Activated naive CD8-positive, alpha-beta T cell (primary cell): ENCODE results near the gene LRMDA.
"Not testable (repeated sequence)": the region's sequence is repeated elsewhere in the genome, so short reads cannot be mapped to it uniquely, and the experiment has no call there.

ENCODE experiments used
- H3K27ac Mint-ChIP-seq: one replicate; pipeline ENCODE4 v1.8.0; 2021; ENCODE audit warnings: mixed read lengths
- H3K27me3 Mint-ChIP-seq: one replicate; pipeline ENCODE4 v1.8.0; 2021; ENCODE audit warnings: mixed read lengths
- H3K36me3 Mint-ChIP-seq: one replicate; pipeline ENCODE4 v1.8.0; 2021; ENCODE audit warnings: mixed read lengths
- H3K4me1 Mint-ChIP-seq: one replicate; pipeline ENCODE4 v1.8.0; 2021; ENCODE audit warnings: low read depth, mixed read lengths
- H3K4me3 Mint-ChIP-seq: one replicate; pipeline ENCODE4 v1.8.0; 2021; ENCODE audit warnings: mild to moderate bottlenecking, mixed read lengths
- H3K9me3 Mint-ChIP-seq: one replicate; pipeline ENCODE4 v1.8.0; 2021; ENCODE audit warnings: low read depth, mixed read lengths

The LRMDA gene

GRCh38 chr10:75766752-75767151 lies 335.3 kb downstream of the LRMDA start:
- H3K27ac Mint-ChIP-seq, H3K36me3 Mint-ChIP-seq, H3K27me3 Mint-ChIP-seq, H3K4me3 Mint-ChIP-seq, H3K9me3 Mint-ChIP-seq, H3K4me1 Mint-ChIP-seq: not testable (repeated sequence)

GRCh38 chr10:75770626-75771081 lies 339.2 kb downstream of the LRMDA start:
- peaks cover 3% of the 10 kb centered on the region for H3K27me3 Mint-ChIP-seq
- H3K4me1 Mint-ChIP-seq = peaks cover 20% of the 10 kb centered on the region
- H3K4me3 Mint-ChIP-seq = no peak overlapping the region
- no peaks in the 10 kb centered on the region for H3K9me3 Mint-ChIP-seq
- no peaks in the 10 kb centered on the region for H3K36me3 Mint-ChIP-seq
- no peak overlapping the region for H3K27ac Mint-ChIP-seq

GRCh38 chr10:75771606-75772005 lies 340.2 kb downstream of the LRMDA start:
- peaks cover 20% of the 10 kb centered on the region for H3K4me1 Mint-ChIP-seq
- no peak overlapping the region for H3K27ac Mint-ChIP-seq
- peaks cover 3% of the 10 kb centered on the region for H3K27me3 Mint-ChIP-seq
- H3K36me3 Mint-ChIP-seq = no peaks in the 10 kb centered on the region
- H3K4me3 Mint-ChIP-seq = peak overlapping the region; percentile 61
- no peaks in the 10 kb centered on the region for H3K9me3 Mint-ChIP-seq

- no peaks in the 10 kb centered on the region for H3K36me3 Mint-ChIP-seq
- peaks cover 3% of the 10 kb centered on the region for H3K27me3 Mint-ChIP-seq
- peak overlapping the region; percentile 85 for H3K4me3 Mint-ChIP-seq
- H3K9me3 Mint-ChIP-seq = no peaks in the 10 kb centered on the region
- H3K27ac Mint-ChIP-seq = no peak overlapping the region
- H3K4me1 Mint-ChIP-seq = peaks cover 20% of the 10 kb centered on the region
Measured at GRCh38 chr10:75772153-75772887, 340.9 kb downstream of the LRMDA start.

- H3K27me3 Mint-ChIP-seq = peaks cover under 1% of the 10 kb centered on the region
- peak overlapping the region; percentile 72 for H3K4me3 Mint-ChIP-seq
- peaks cover 20% of the 10 kb centered on the region for H3K4me1 Mint-ChIP-seq
- H3K9me3 Mint-ChIP-seq = no peaks in the 10 kb centered on the region
- no peak overlapping the region for H3K27ac Mint-ChIP-seq
- no peaks in the 10 kb centered on the region for H3K36me3 Mint-ChIP-seq
Measured at GRCh38 chr10:75773231-75773780, 341.9 kb downstream of the LRMDA start.

GRCh38 chr10:75773813-75774782 lies 342.7 kb downstream of the LRMDA start:
- Mint-ChIP-seq H3K27ac (no peak overlapping the region), H3K27me3 (peaks cover 2% of the 10 kb centered on the region), H3K4me3 (no peak overlapping the region), H3K9me3 (no peaks in the 10 kb centered on the region), H3K36me3 (no peaks in the 10 kb centered on the region), H3K4me1 (peaks cover 20% of the 10 kb centered on the region)

GRCh38 chr10:75774783-75775490 lies 343.5 kb downstream of the LRMDA start:
- no peaks in the 10 kb centered on the region for H3K36me3 Mint-ChIP-seq
- H3K27me3 Mint-ChIP-seq = peaks cover 3% of the 10 kb centered on the region
- H3K4me3 Mint-ChIP-seq = no peak overlapping the region
- H3K9me3 Mint-ChIP-seq = no peaks in the 10 kb centered on the region
- no peak overlapping the region for H3K27ac Mint-ChIP-seq
- peaks cover 20% of the 10 kb centered on the region for H3K4me1 Mint-ChIP-seq

GRCh38 chr10:75776738-75777504 lies 345.5 kb downstream of the LRMDA start:
- Mint-ChIP-seq H3K4me3 (no peak overlapping the region), H3K9me3 (no peaks in the 10 kb centered on the region), H3K4me1 (peaks cover 11% of the 10 kb centered on the region), H3K27ac (no peak overlapping the region), H3K27me3 (peaks cover 5% of the 10 kb centered on the region), H3K36me3 (no peaks in the 10 kb centered on the region)

GRCh38 chr10:75778665-75779064 lies 347.2 kb downstream of the LRMDA start:
- H3K9me3 Mint-ChIP-seq = no peaks in the 10 kb centered on the region
- H3K4me3 Mint-ChIP-seq = no peak overlapping the region
- no peaks in the 10 kb centered on the region for H3K36me3 Mint-ChIP-seq
- H3K27ac Mint-ChIP-seq = no peak overlapping the region
- H3K4me1 Mint-ChIP-seq = no peaks in the 10 kb centered on the region
- H3K27me3 Mint-ChIP-seq = peaks cover 5% of the 10 kb centered on the region

GRCh38 chr10:75779276-75779675 lies 347.9 kb downstream of the LRMDA start:
- Mint-ChIP-seq H3K27me3 (peaks cover 8% of the 10 kb centered on the region), H3K4me3 (no peak overlapping the region), H3K27ac (no peak overlapping the region), H3K9me3 (no peaks in the 10 kb centered on the region), H3K4me1 (no peaks in the 10 kb centered on the region), H3K36me3 (no peaks in the 10 kb centered on the region)

- Mint-ChIP-seq H3K9me3 (no peaks in the 10 kb centered on the region), H3K36me3 (no peaks in the 10 kb centered on the region), H3K27me3 (peaks cover 10% of the 10 kb centered on the region), H3K4me1 (no peaks in the 10 kb centered on the region), H3K4me3 (no peak overlapping the region), H3K27ac (no peak overlapping the region)
Measured at GRCh38 chr10:75782463-75783248, 351.2 kb downstream of the LRMDA start.

GRCh38 chr10:75788394-75789205 lies 357.2 kb downstream of the LRMDA start:
- H3K36me3 Mint-ChIP-seq = no peaks in the 10 kb centered on the region
- no peak overlapping the region for H3K27ac Mint-ChIP-seq
- H3K27me3 Mint-ChIP-seq = peaks cover 5% of the 10 kb centered on the region
- no peaks in the 10 kb centered on the region for H3K9me3 Mint-ChIP-seq
- no peak overlapping the region for H3K4me3 Mint-ChIP-seq
- H3K4me1 Mint-ChIP-seq = no peaks in the 10 kb centered on the region

GRCh38 chr10:75793848-75794247 lies 362.4 kb downstream of the LRMDA start:
- Mint-ChIP-seq H3K36me3 (no peaks in the 10 kb centered on the region), H3K9me3 (no peaks in the 10 kb centered on the region), H3K27ac (no peak overlapping the region), H3K4me3 (no peak overlapping the region), H3K4me1 (no peaks in the 10 kb centered on the region), H3K27me3 (no peaks in the 10 kb centered on the region)
